HG02759 (cell line): ENCODE data around the gene ADGRA1.

Experiments
- ATAC-seq: cut with Tn5 transposase; IDR thresholded peaks from one replicate; pipeline ENCODE4 v1.9.1; 2021; ENCODE audit warnings: mild to moderate bottlenecking, moderate library complexity; ENCODE audit not compliant: unreplicated experiment

The ADGRA1 gene

DNA sequence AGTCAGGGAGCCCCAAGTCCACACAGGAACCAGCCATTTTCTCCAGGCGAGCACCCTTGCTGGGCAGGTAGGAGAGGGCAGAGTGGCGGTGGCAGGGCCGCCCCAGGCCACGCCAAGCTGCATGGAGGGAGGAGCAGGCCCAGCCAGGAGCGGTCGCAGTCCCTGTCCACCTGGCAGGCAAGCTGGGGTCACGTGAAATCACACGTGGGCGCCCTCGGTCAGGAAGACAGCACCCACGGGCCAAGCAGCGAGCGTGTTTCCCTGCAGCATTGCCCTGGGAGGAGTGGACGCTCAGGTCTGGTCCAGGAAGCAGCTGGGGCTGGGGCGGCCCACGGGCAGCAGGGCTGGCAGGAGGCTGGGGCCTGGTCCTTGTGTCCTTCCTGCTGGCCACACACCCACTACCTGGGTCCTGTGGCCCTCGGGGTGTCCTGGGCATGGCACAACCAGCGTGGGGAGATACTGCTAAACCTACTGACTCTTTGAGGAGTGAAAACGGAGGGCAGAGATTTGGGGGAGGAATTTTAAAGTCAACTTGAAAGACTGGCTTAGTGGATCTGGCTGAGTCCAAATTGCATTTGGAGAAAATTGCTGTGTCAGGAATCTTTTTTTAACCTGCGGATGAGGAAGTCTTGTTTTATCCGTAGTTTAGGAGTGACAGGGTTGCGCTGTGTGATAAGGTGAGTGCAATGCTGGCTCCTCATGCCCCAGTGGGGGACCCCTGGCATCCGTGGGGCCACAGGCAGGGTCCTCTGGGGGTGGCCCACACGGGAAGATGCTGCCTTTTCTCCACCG lies 12.2 kb upstream of the ADGRA1 start:
- ATAC-seq, result no peak

DNA sequence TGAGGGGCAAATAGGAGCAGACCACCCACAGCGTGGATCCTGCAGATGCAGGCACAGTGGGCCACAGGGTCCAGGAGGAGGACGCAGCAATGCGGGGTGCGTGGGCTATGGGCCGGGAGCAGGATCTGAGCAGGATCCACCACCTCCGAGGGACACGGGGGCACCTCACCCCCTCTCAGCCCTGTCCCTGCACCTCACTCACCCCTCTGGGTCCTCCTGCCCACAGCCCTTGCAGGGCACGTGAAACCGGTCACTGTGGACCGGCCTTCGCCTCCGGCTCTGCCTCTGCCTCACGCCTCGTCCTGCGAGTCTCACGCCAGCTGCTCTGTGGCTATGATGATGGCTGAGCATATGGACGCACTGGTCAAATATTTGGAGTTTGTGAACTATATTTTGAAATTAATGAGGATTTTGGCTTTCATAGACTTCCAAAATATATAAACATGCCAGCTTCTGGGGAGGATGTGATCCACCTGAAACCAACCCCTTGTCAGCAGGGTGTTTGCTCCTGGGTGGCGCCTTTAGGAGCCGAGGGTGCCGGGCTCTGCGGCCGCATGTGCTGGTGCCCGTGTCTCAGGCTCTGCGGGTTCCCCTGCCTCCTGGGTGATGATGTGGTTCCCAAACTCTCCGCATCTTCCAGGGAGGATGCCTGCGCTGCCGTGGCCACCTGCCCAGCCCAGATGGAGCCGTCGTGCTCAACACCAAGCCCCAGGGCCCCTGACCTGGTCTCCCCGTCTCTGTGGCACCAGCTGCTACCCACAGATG lies 11.3 kb upstream of the ADGRA1 start:
- ATAC-seq, result no peak

DNA sequence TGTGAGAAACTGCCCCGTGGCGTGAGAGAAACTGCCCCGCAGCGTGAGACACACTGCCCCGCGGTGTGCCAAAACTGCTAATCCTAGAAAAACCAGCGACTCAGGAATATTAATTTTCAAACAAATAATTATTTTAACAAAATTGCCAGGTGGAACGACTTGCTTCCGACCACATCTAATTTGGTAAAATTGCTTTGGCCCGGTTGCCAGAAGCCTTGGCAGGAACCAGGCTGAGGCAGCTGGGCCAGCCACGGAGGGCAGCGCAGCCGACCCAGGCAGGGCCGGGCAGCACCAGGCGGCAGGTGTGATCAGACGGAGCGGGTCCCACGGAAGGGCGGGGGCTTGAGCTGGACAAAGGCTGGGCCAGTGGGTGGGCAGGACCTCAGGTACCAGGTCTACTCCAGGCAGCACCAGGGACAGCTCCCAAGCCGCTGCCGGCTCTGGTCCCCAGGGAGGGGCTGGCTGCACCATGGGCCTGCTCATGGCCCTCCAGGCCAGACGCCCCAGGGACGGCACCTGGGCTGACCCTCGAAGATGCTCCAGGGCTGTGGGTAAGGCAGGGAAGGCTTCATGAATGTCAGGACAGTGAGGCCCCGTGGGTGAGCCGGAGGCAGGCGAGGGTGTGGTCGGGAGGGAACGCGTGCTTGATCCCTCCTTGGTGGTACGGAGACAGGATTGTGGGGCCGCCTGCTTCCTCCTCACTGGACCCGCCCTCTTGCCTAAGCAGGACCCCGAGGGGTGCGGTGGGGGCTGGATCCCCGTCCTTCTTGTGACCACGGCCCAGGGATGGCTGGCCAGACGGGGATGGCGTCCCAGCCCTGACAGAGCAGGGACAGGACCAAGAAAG lies 7.7 kb upstream of the ADGRA1 start:
- no peak for ATAC-seq

DNA sequence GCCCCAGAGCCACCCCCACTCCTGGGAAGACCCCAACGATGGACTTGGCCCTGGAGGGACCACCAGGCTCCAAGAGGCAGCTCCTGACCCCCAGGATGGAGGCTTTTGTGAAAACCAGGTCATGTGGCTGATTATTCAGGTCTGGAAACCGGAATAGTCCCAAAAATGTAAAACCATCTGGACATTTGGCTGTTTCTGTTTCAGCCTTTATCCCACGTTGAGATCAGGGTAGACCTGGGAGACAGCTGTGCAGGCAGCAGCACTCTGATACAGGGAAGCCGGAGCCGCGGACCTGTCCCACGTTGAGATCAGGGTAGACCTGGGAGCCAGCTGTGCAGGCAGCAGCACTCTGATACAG lies 7.1 kb upstream of the ADGRA1 start:
- no peak for ATAC-seq

GRCh38 chr10:133081636-133082035 lies 6.1 kb upstream of the ADGRA1 start:
- no peak for ATAC-seq

GRCh38 chr10:133082685-133083421 lies 4.9 kb upstream of the ADGRA1 start:
- no peak for ATAC-seq

GRCh38 chr10:133083422-133084100 lies 4.2 kb upstream of the ADGRA1 start:
- no peak for ATAC-seq

- ATAC-seq, result no peak
Observed at GRCh38 chr10:133084491-133084890, 3.2 kb upstream of the ADGRA1 start.

DNA sequence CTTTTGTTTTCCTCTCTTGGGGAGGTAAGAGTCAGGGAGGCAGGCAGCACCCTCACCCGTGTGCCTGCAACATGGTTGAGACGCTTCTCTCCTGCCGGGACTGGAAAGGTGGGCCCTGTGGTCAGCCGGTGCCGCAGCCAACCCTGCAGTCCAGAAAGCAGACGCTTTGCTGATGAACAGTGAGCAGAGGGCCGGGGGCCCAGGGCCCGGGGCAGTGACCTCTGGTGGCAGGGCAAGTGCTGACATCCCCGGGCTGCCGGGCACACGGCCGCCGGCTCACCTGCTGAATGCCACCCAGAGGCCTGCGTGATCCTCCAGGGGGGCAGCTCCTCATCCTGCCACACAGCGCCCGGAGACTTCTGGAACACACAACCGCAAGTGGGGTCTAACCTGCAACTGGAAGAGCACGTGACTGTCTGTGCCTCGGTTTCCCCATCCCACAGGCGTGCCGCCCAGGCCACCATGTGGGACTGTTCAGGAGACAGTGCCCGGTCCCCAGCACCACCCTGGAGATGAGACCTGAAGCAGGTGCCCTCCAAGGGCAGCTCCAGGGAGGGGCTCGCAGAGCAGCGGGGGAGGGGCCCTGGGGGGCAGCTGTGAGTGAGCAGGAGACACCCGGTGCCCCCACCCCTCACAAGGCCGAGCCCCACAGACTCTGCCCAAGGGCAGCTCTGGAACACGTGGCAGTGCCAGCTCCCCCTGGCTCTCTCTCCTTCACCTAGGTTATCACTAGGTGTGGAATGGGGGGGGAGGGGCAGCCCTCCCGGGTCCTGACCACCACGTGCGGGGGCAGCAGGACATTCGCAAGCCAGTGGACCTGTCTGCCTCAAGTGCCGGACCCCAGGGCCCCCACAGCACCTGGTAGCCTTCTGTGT lies 2.2 kb upstream of the ADGRA1 start:
- no peak for ATAC-seq

DNA sequence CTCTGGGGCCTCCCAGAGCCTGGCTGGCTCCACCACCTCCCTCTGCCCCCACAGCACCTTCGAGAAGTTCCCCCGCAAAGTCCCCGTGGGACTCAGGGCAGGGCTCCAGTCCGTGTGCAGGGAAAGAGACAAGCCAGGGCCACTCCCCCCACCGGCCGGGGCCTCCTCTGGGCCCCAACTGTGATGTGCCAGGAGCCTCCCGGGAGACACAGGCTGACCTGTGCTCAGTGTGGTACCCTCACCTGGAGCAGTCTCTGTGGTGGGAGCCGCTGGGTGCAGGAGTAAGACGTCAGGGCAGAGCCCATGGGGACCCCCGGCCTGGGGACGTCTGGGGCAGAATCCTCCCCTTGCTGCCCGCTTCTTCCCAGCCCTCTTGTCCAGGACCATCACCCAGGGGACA lies 1.5 kb upstream of the ADGRA1 start:
- no peak for ATAC-seq

DNA sequence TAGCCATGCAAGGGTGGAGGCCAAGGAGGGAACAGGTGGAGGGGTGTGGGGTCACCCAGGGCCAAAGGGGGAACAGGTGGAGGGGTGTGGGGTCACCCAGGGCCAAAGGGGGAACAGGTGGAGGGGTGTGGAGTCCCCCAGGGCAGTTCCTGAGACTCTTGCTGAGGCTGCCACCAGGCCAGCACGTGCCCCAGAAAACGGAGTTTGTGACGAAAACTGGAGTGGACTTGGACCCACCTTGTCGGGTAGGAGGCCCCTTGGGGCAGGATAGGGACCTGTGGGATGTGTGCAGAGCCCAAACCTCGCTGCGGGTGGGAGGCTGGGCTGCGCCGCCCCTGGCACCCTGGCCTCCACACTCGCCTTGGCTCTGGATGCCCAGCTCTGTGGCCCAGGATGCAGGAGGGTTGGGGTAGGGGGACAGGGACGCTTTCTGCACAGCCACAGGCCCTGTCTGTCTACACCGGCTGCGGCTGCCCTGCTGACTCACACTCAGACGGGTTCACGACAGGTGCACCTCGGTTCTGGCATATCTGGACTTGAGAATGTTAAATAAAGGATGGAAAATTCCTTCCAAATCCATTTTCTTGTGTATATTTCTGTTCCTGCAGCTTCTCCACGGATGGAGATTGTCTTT lies 562 bp upstream of the ADGRA1 start:
- ATAC-seq, result no peak

- no peak for ATAC-seq
Observed at GRCh38 chr10:133088179-133088955, 643 bp downstream of the ADGRA1 start.

GRCh38 chr10:133088956-133089800 lies 1.5 kb downstream of the ADGRA1 start:
- no peak for ATAC-seq

DNA sequence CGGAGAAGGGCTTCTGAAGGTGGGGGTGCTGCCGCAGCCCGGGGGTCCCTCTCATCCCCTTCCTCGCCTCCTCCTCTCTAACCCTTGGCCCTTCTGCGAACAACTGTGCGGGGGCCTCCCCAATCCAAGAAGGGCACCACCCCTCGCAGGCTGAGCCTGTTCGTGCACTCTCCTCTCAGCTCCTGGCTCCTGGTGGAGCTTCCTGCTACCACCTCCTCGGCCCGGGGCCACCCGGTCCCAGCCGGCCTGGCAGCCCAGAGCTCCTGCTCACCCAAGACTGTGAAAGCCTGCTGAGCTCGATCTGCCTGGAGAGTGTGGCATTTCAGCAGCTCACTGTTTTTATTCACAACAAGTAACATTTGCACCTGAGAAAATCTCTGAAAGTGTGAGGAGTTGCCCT lies 2.4 kb downstream of the ADGRA1 start:
- ATAC-seq, result no peak

DNA sequence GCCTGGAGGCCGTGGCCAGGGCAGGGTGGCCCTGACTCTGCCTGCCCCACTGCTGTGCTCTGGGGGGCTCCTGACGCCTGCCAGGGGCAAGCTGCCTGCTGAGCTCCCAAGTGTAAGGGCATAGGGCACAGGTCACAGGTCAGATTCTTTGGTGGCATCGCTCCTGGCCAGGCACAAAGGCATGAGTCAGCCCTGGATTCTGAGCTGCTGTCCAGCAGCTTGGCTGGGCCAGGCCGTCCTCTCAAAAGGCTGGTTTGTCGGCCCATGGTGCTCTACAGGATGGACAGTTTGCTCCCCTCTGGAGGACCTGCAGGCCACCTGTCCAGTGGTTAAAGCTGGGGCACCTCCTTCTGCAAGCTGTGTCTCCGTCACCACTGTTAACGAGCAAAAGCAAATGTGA lies 2.9 kb downstream of the ADGRA1 start:
- ATAC-seq, result no peak

GRCh38 chr10:133091316-133091715 lies 3.6 kb downstream of the ADGRA1 start:
- ATAC-seq, result no peak

DNA sequence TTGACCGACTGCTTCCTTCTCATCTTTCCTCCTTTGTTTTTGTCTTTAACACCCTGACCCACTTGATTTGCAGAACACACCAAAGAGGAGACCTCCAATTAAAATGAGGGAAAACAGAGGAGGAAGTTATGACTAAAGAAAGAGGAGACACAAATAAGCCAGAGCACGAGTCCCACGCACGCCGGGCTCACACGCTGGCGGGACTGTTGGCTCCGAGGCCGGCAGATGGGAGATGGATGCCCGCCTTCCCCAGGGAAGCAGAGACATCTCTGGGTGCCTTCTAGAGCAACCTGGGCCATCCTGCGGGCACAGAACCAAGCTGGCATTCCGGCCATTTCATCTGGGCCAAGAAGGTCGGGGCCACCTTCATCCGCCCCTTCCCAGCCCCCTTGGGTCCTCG lies 5.6 kb downstream of the ADGRA1 start:
- no peak for ATAC-seq
